ENCODE results near the gene PROSER3.

PROSER3 gene

GRCh38 chr19:35760711-35761349 lies 2.9 kb downstream of the PROSER3 start:
- TF ChIP-seq ISL1 (CRISPR knock-in tag; IDR thresholded peaks at IDR 0.05), result no peak
- no peak for ATAC-seq

GRCh38 chr19:35764432-35765315 lies 6.7 kb downstream of the PROSER3 start:
- TF ChIP-seq ISL1 (CRISPR knock-in tag; IDR thresholded peaks at IDR 0.05), result no peak
- no peak for TF ChIP-seq CSRNP3 (CRISPR knock-in tag; IDR thresholded peaks at IDR 0.05)
- no peak for TF ChIP-seq TSHZ2 (CRISPR knock-in tag; IDR thresholded peaks at IDR 0.05)
- TF ChIP-seq ZNF70 (CRISPR knock-in tag; IDR thresholded peaks at IDR 0.05), result no peak
- no peak for TF ChIP-seq CSDC2 (CRISPR knock-in tag; IDR thresholded peaks at IDR 0.05)
- no peak for TF ChIP-seq ARNTL (CRISPR knock-in tag; IDR thresholded peaks at IDR 0.05; ENCODE audit: borderline replicate concordance, low read depth)
- no peak for ATAC-seq

GRCh38 chr19:35766571-35767104 lies 8.7 kb downstream of the PROSER3 start:
- ATAC-seq, result peak; percentile 13
- no peak for TF ChIP-seq ZNF565 (CRISPR knock-in tag; conservative IDR thresholded peaks at IDR 0.05; ENCODE audit: low read depth)
- no peak for TF ChIP-seq CSDC2 (CRISPR knock-in tag; IDR thresholded peaks at IDR 0.05)
- TF ChIP-seq BACH2 (CRISPR knock-in tag; IDR thresholded peaks at IDR 0.05; ENCODE audit: borderline replicate concordance), result no peak
- TF ChIP-seq ZFP30 (CRISPR knock-in tag; IDR thresholded peaks at IDR 0.05), result no peak
- TF ChIP-seq CREB5 (CRISPR knock-in tag; IDR thresholded peaks at IDR 0.05; ENCODE audit: low read depth), result no peak
- no peak for TF ChIP-seq GLIS3 (CRISPR knock-in tag; IDR thresholded peaks at IDR 0.05)
- no peak for TF ChIP-seq TSHZ2 (CRISPR knock-in tag; IDR thresholded peaks at IDR 0.05)
- no peak for TF ChIP-seq ZC3H10 (CRISPR knock-in tag; IDR thresholded peaks at IDR 0.05)
- no peak for TF ChIP-seq SNAI2 (CRISPR knock-in tag; IDR thresholded peaks at IDR 0.05)
- TF ChIP-seq RARB (CRISPR knock-in tag; IDR thresholded peaks at IDR 0.05), result no peak

GRCh38 chr19:35767288-35768081 lies 9.5 kb downstream of the PROSER3 start:
- no peak for TF ChIP-seq SNAI2 (CRISPR knock-in tag; IDR thresholded peaks at IDR 0.05)
- no peak for TF ChIP-seq ZFP30 (CRISPR knock-in tag; IDR thresholded peaks at IDR 0.05)
- TF ChIP-seq OSR1 (CRISPR knock-in tag; IDR thresholded peaks at IDR 0.05), result no peak
- TF ChIP-seq ISL1 (CRISPR knock-in tag; IDR thresholded peaks at IDR 0.05), result no peak
- ATAC-seq, result no peak; the same call in 2 of the 3 replicates

Data from SK-N-SH treated with all-trans-retinoic acid at 6 μM for 48 hours (cell line).